SK-N-SH (cell line): ENCODE measurements around the gene TTC27. TPM values are rescaled to one million over a fixed set of nuclear protein-coding genes. Genes with fewer than 3 reads are reported as not detected.

Experiments used
- CTCF ChIA-PET: fragments of 300-600, 350-600 bp; formaldehyde crosslinking; extraction: SDS; loops from one replicate; lab custom pipeline; 2021; lab: Yijun Ruan, JAX
- POLR2A ChIA-PET: fragments of 350-600 bp; sonication (Branson Sonifier 250); formaldehyde crosslinking; extraction: SDS; loops from one replicate; lab custom pipeline; 2020; ENCODE audit warnings: antibody characterized with exemption, inconsistent platforms; lab: Yijun Ruan, JAX
- DNase-seq: peaks from one replicate; pipeline ENCODE4 v3.0.0; 2012
- H2AFZ ChIP-seq: fragments of 200-600 bp; sonication (generic); 2 replicates; pipeline ENCODE4 v1.8.1; 2016; ENCODE audit warnings: antibody characterized with exemption, mild to moderate bottlenecking, low read depth
- H3F3A ChIP-seq: fragments of 200-600 bp; sonication (generic); replicated peaks from 2 replicates; pipeline ENCODE3; 2016; ENCODE audit warnings: antibody characterized with exemption, mild to moderate bottlenecking; ENCODE audit not compliant: insufficient read depth
- H3K27ac ChIP-seq, 2 experiments: fragments of 200-500 bp in 1 of 2; fragments of 200-600 bp in 1 of 2; sonication (Bioruptor generic) in 1 of 2; sonication (generic), shearing (Covaris generic) in 1 of 2; 2 replicates each; pipeline versions ENCODE4 v1.5.1 to v1.6.1; 2014 to 2016; ENCODE audit warnings: low read depth in 2 of 2, inconsistent platforms in 1 of 2, low read length in 1 of 2, mild to moderate bottlenecking in 1 of 2, mixed read lengths in 1 of 2
- H3K27me3 ChIP-seq: fragments of 200-600 bp; sonication (generic), shearing (Covaris generic); 2 replicates; pipeline ENCODE4 v1.6.1; 2016; ENCODE audit warnings: mixed run types; ENCODE audit not compliant: insufficient read depth
- H3K36me3 ChIP-seq, 2 experiments: fragments of 200-500 bp in 1 of 2; fragments of 200-600 bp in 1 of 2; sonication (Bioruptor generic) in 1 of 2; sonication (generic) in 1 of 2; replicated peaks in 1 of 2; 2 replicates each; pipeline versions ENCODE3 to v1.5.1; 2014 to 2016; ENCODE audit warnings: low read length in 1 of 2, mild to moderate bottlenecking in 1 of 2; ENCODE audit not compliant: insufficient read depth in 2 of 2, control insufficient read depth in 1 of 2
- H3K4me1 ChIP-seq, 2 experiments: fragments of 200-500 bp in 1 of 2; fragments of 200-600 bp in 1 of 2; sonication (Bioruptor generic) in 1 of 2; sonication (generic), shearing (Covaris generic) in 1 of 2; 2 replicates each; pipeline versions ENCODE4 v1.5.1 to v1.6.1; 2014 to 2016; ENCODE audit warnings: low read depth in 1 of 2, low read length in 1 of 2, mixed run types in 1 of 2; ENCODE audit not compliant: insufficient read depth in 2 of 2, control insufficient read depth in 1 of 2
- H3K4me2 ChIP-seq: fragments of 200-600 bp; sonication (generic), shearing (Covaris generic); 2 replicates; pipeline ENCODE4 v1.6.1; 2017; ENCODE audit warnings: mixed run types
- H3K4me3 ChIP-seq, 2 experiments: fragments of 200-500 bp in 1 of 2; fragments of 200-600 bp in 1 of 2; sonication (Bioruptor generic) in 1 of 2; sonication (generic), shearing (Covaris generic) in 1 of 2; 2 replicates each; pipeline versions ENCODE4 v1.5.1 to v1.8.1; 2014 to 2016; ENCODE audit warnings: low read depth in 2 of 2, inconsistent platforms in 1 of 2, low read length in 1 of 2, mild to moderate bottlenecking in 1 of 2, mixed read lengths in 1 of 2, moderate library complexity in 1 of 2
- H3K79me2 ChIP-seq: fragments of 200-600 bp; sonication (generic); 2 replicates; pipeline ENCODE4 v1.8.1; 2017; ENCODE audit warnings: mild to moderate bottlenecking; ENCODE audit not compliant: insufficient read depth
- H3K9ac ChIP-seq: fragments of 200-600 bp; sonication (generic); 2 replicates; pipeline ENCODE4 v1.6.1; 2017; ENCODE audit warnings: mixed run types
- H3K9me2 ChIP-seq: fragments of 200-600 bp; sonication (generic); 2 replicates; pipeline ENCODE4 v1.6.1; 2017; ENCODE audit warnings: mixed run types
- H3K9me3 ChIP-seq: fragments of 200-600 bp; sonication (generic); 2 replicates; pipeline ENCODE4 v1.6.1; 2017; ENCODE audit warnings: mixed run types, mild to moderate bottlenecking, moderate library complexity
- H4K20me1 ChIP-seq: fragments of 200-600 bp; sonication (generic); 2 replicates; pipeline ENCODE4 v1.6.1; 2017; ENCODE audit warnings: mild to moderate bottlenecking, mixed run types; ENCODE audit not compliant: insufficient read depth
- ELF1 ChIP-seq: IDR thresholded peaks from 2 replicates; pipeline ENCODE4 v1.4.0; 2012
- EP300 ChIP-seq, 2 experiments: IDR thresholded peaks; 2 replicates each; pipeline versions ENCODE4 v1.4.0 to v1.6.1; 2012; ENCODE audit warnings: borderline replicate concordance in 1 of 2, low read depth in 1 of 2, low read length in 1 of 2
- EZH2phosphoT487 ChIP-seq: fragments of 200-600 bp; sonication (generic); IDR thresholded peaks from 2 replicates; pipeline ENCODE4 v1.6.1; 2017; ENCODE audit warnings: low read depth, mixed run types, mild to moderate bottlenecking, antibody characterized with exemption, moderate library complexity, borderline replicate concordance
- FOSL2 ChIP-seq: IDR thresholded peaks from 2 replicates; pipeline ENCODE4 v1.4.0; 2012; ENCODE audit warnings: low read depth, mild to moderate bottlenecking, moderate library complexity, borderline replicate concordance
- FOXJ3 ChIP-seq: sonication (generic); formaldehyde crosslinking; IDR thresholded peaks from 2 replicates; pipeline ENCODE4 v1.5.1; 2020; ENCODE audit warnings: mild to moderate bottlenecking, missing genetic modification reagents
- GABPA ChIP-seq: IDR thresholded peaks from 2 replicates; pipeline ENCODE4 v1.4.0; 2012; ENCODE audit warnings: low read depth, mild to moderate bottlenecking
- GATA2 ChIP-seq: sonication (generic); formaldehyde crosslinking; IDR thresholded peaks from 2 replicates; pipeline ENCODE4 v1.5.0; 2020; ENCODE audit warnings: mild to moderate bottlenecking, missing genetic modification reagents
- MEF2A ChIP-seq: IDR thresholded peaks from 2 replicates; pipeline ENCODE4 v1.4.0; 2012; ENCODE audit warnings: low read depth, borderline replicate concordance
- PBX3 ChIP-seq: IDR thresholded peaks from 2 replicates; pipeline ENCODE4; 2012
- RAD21 ChIP-seq: IDR thresholded peaks from 2 replicates; pipeline ENCODE4 v1.6.1; 2012; ENCODE audit warnings: mild to moderate bottlenecking, low read length
- USF2 ChIP-seq: fragments of 150-350 bp; IDR thresholded peaks from 2 replicates; pipeline ENCODE4 v1.6.1; 2017; ENCODE audit warnings: antibody characterized with exemption, low read length, low read depth, borderline replicate concordance
- WGBS: methylation state at CpG from one replicate; pipeline ENCODE4 v1.1.6; 2017; ENCODE audit warnings: low lambda C conversion rate; 5-methylcytosine and 5-hydroxymethylcytosine counted together
- polyA plus RNA-seq, 3 experiments: library from polyadenylated mRNA; depleted of rRNA; stranded (reverse); fragments of >200 nt; gene quantifications; 2 replicates each; pipeline ENCODE4 v1.2.3, GENCODE V29; 2012
- TF ChIP-seq, protein P1 (sequence below): fragments of 150-350 bp; IDR thresholded peaks from 2 replicates; pipeline ENCODE4 v1.6.1; 2016; ENCODE audit warnings: mild to moderate bottlenecking, low read depth, low read length
- TF ChIP-seq, protein P2 (sequence below): fragments of 200-600 bp; sonication (generic); IDR thresholded peaks from 2 replicates; pipeline ENCODE4 v1.6.1; 2017; ENCODE audit warnings: antibody characterized with exemption, mild to moderate bottlenecking, moderate library complexity

The TTC27 gene
- polyA plus RNA-seq, 1 of the 3 experiments (the other 2 are of a cell fraction): 14.4 TPM

- Histone ChIP-seq H2AFZ (no peak overlapping the region), H3K27ac (no peak overlapping the region), H3K4me1 (no peaks in the 10 kb centered on the region; a peak in 2 of 4 replicates), H3K4me3 (no peak overlapping the region), H3K79me2 (no peaks in the 10 kb centered on the region), H3K9me3 (no peaks in the 10 kb centered on the region), H3K4me2 (no peak overlapping the region), H4K20me1 (no peaks in the 10 kb centered on the region), H3K9ac (no peak overlapping the region), H3K36me3 (peaks cover 2 to 14% of the 10 kb centered on the region in 2 experiments), H3K9me2 (no peaks in the 10 kb centered on the region), H3K27me3 (no peaks in the 10 kb centered on the region), H3F3A (no peaks in the 10 kb centered on the region)
- CTCF ChIA-PET: interaction anchor here (0.6 to 7.6 kb wide), 30 partner anchors 11 to 886 kb away, joined by 3 to 75 read pairs (median 4); no protein-coding TSS in a partner anchor
- TF ChIP-seq PBX3 (no peak), ELF1 (no peak), RAD21 (no peak), FOXJ3 (CRISPR knock-in tag) (no peak), GABPA (no peak), USF2 (no peak), FOSL2 (no peak), MEF2A (no peak), EZH2phosphoT487 (no peak)
- TF ChIP-seq, protein P1, sequence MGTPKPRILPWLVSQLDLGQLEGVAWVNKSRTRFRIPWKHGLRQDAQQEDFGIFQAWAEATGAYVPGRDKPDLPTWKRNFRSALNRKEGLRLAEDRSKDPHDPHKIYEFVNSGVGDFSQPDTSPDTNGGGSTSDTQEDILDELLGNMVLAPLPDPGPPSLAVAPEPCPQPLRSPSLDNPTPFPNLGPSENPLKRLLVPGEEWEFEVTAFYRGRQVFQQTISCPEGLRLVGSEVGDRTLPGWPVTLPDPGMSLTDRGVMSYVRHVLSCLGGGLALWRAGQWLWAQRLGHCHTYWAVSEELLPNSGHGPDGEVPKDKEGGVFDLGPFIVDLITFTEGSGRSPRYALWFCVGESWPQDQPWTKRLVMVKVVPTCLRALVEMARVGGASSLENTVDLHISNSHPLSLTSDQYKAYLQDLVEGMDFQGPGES: no peak
- TF ChIP-seq, protein P2, sequence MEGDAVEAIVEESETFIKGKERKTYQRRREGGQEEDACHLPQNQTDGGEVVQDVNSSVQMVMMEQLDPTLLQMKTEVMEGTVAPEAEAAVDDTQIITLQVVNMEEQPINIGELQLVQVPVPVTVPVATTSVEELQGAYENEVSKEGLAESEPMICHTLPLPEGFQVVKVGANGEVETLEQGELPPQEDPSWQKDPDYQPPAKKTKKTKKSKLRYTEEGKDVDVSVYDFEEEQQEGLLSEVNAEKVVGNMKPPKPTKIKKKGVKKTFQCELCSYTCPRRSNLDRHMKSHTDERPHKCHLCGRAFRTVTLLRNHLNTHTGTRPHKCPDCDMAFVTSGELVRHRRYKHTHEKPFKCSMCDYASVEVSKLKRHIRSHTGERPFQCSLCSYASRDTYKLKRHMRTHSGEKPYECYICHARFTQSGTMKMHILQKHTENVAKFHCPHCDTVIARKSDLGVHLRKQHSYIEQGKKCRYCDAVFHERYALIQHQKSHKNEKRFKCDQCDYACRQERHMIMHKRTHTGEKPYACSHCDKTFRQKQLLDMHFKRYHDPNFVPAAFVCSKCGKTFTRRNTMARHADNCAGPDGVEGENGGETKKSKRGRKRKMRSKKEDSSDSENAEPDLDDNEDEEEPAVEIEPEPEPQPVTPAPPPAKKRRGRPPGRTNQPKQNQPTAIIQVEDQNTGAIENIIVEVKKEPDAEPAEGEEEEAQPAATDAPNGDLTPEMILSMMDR: no peak
- DNase-seq: no peak
- POLR2A ChIA-PET: no interaction called here
- WGBS: 77% methylated on average over 5 of the region's 5 CpGs
Observed at GRCh38 chr2:32773448-32773808, 145.6 kb downstream of the TTC27 start.

- Histone ChIP-seq H3K4me2 (no peak overlapping the region), H3K27me3 (no peaks in the 10 kb centered on the region), H3K9me2 (no peaks in the 10 kb centered on the region), H3K4me1 (no peaks in the 10 kb centered on the region; a peak in 2 of 4 replicates), H3K36me3 (peaks cover 7 to 33% of the 10 kb centered on the region in 2 experiments), H3K4me3 (no peak overlapping the region), H2AFZ (no peak overlapping the region), H3K9me3 (0 out of 2 replicates have a peak, but pooled peaks cover 2% of the 10 kb centered on the region), H3K79me2 (no peaks in the 10 kb centered on the region), H3K9ac (no peak overlapping the region), H3K27ac (no peak overlapping the region), H3F3A (no peaks in the 10 kb centered on the region), H4K20me1 (no peaks in the 10 kb centered on the region)
- 94% methylated on average over 1 of the region's 1 CpG for WGBS
- DNase-seq: no peak
- CTCF ChIA-PET: interaction anchor here (1.0 to 7.6 kb wide), 3 partner anchors 258 to 596 kb away, joined by 3 to 75 read pairs (median 8); no protein-coding TSS in a partner anchor
- TF ChIP-seq GATA2 (CRISPR knock-in tag) (peak; percentile 36; the same call in 1 of the 2 replicates), EP300 (IDR thresholded peaks at IDR 0.05; ENCODE audit: borderline replicate concordance in 1 of 2, low read depth in 1 of 2, low read length in 1 of 2) (no peak; a peak in 1 of 4 replicates), ELF1 (no peak)
- POLR2A ChIA-PET: no interaction called here
Observed at GRCh38 chr2:32775954-32776353, 148.1 kb downstream of the TTC27 start.
